GM19351 (cell line): Measurements from ENCODE around the gene VSIG10.
"Not testable (repeated sequence)": the region's sequence is repeated elsewhere in the genome, so short reads cannot be mapped to it uniquely, and the experiment has no call there.

Experiments used
- ATAC-seq: cut with Tn5 transposase; IDR thresholded peaks from one replicate; pipeline ENCODE4 v1.9.1; 2021; ENCODE audit warnings: mild to moderate bottlenecking, moderate library complexity; ENCODE audit not compliant: unreplicated experiment

The VSIG10 gene

GRCh38 chr12:118035190-118036041, 68.4 kb downstream of the VSIG10 start:
- peak; percentile 93 for ATAC-seq

DNA sequence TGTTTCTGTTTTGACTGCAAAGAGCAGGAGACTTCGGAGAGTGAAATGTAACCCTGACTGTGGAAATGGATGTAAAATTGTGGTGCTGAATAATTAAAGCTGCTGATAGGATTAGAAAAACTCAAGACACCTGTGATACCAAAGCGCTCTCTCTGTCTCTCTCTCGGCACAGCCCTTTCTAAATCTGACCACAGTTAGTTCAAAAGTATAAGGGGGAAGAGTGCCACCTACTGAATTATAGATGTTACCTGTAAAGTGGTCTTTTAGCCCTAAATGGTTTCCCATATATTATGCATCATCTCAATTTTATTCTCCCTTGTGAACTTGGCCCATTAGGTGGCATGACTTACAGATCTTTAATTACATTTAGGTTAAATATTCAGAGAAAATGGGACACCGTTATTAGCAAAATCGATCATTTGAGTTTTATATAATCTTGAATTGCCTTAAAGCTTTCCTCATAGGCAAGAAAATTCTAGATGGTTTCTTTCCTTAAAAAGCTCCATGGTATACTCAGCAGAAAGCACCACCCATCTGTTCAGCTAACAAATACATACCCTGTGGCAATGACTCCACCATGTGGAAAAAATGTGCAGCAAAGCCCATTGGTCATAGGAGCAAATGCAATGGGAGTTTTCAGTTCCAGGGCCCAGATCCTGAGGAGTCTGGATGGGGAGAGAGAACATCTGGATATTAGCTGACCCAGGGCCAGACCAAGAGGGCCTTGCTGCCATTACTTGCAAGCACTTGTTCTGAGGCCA, 69.2 kb downstream of the VSIG10 start:
- no peak for ATAC-seq

GRCh38 chr12:118033902-118034301, 69.9 kb downstream of the VSIG10 start:
- no peak for ATAC-seq

- ATAC-seq = no peak
Measured at GRCh38 chr12:118033323-118033722, 70.5 kb downstream of the VSIG10 start.

DNA sequence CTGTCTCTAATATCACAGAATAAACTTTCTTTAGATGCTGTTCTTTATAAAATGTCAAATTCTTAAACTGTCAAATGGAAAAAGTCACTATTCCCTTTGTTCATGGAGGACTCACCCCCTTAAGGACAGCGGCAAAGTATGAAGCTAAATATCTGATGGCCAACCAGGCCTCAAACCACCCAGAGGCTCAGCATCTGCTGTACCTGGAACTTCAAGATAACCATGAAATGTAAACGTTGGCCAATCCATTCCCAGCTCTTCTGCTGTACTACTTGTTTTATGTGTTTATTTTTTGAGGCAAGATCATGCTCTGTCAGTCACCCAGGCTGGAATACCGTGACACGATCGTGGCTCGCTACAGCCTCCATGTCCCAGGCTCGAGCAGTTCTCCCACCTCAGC, 71.6 kb downstream of the VSIG10 start:
- no peak for ATAC-seq

DNA sequence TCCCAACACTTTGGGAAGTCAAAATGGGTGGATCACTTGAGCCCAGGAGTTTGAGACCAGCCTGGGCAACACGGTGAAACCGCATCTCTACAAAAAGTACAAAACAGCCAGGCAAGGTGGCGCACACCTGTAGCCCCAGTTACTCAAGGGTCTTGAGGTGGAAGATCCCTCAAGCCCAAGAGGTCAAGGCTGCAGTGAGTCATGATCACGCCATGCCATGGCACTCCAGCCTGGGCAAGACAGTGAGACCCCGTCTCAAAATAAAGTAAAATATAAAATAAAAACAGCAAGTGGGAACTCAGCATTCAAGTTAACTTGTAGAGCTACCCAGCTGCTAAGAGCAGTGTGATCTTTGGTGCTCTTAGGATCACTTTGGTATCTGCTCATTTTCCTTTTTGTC, 74.6 kb downstream of the VSIG10 start:
- no peak for ATAC-seq

DNA sequence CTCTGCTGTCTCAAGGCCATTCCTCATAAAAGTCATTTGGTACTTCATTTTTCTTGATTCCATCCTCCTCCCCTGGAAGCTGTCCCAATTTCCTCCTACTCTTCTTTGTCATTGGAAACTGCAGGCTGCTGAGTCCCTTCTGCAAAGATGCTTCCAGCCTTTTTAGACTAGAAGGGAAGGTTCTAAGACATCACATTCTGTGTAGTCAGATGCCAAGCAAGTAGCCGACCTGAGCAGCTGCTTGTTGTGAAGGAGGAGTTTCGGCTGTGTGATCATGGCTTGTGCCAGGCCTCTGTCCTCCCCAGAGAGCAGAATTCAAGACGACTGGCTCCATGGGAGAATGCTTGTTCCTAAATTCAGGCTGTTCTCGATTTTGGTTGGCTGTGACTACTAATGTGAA, 78.6 kb downstream of the VSIG10 start:
- ATAC-seq = no peak

GRCh38 chr12:118023301-118023860, 80.4 kb downstream of the VSIG10 start:
- ATAC-seq = no peak

DNA sequence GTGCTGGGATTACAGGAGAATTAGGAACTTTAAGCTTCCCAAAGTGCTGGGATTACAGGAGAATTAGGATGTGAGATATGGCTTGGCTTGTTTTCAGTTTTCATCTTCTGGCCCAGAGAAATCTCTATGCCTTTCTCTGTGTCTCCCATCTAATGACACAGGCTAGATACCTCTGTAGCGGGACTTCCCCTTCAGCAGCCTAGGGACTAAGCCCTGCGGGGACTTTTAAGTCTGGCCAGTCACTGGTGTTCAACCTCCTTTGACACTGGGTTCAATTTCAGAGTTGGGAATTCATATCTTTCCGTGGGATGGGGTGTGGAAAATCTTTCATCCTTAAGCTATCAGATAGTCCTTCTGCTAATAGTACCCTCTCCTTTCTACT, 81.1 kb downstream of the VSIG10 start:
- ATAC-seq = no peak

GRCh38 chr12:118022097-118022727, 81.6 kb downstream of the VSIG10 start:
- ATAC-seq = not testable (repeated sequence)

DNA sequence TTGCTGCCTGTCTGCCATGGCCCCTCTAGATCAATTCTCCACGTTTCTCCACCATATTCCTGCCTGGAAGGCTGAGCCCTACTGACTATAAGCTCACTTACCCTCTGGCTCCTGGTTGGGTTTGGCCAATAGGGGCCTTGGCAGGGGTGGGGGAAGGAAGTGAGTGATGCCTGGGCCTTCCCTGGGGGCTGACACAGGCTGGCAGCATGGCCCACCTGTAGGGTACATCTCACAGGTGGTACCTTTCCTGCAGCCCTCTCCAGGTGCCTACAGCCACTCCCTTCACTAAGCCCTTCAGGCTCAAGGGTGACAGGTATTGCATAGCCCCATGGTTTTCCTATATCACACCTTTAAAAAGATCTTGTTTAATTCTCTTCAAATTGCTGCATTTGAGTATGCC, 83.8 kb downstream of the VSIG10 start:
- ATAC-seq = no peak

- ATAC-seq = no peak
Measured at GRCh38 chr12:118017926-118018325, 85.9 kb downstream of the VSIG10 start.

- ATAC-seq = peak; percentile 97
Measured at GRCh38 chr12:118016424-118017264, 87.2 kb downstream of the VSIG10 start, which contains the start of gene RFC5. TSS of gene RFC5 (plus strand) at chr12:118016703. CDS start at chr12:118016828, 125 bp downstream.

DNA sequence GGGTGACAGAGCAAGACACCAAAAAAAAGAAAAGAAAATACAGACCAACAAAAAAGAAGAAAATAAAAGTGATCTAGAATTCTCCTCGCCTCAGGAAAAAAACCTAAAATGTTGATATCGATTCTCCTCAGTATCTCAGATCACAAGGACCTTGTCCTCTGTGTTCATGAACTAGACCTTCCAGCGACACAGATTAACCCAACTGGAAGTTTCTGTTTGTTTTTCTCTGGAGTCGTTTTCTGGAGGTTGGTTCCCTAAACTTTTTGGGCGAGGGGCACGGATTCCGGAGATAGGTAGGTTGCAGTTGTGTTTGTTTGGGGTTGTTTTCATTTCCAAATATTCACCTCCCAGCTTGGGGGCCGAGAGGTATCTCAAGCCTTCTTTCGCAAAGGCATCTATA, 87.9 kb downstream of the VSIG10 start:
- no peak for ATAC-seq

DNA sequence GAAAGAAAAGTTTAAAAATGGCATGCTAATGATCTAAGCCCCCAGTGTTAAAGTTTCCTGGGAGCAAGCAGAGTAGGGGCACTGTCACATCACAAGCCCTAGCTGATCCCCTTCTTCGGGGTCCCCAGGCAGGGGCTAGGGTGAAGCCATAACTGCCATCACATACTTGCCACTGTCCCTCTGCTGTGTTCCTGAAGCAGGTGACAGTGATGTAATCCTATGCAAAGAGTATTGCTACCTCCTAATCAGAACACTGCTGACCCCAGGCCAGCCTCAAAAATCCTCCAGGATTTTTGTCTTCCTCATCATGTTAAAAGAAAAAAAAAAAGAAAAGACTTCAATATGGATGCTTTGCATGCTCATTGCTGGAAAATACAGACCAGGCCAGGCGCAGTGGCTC, 88.5 kb downstream of the VSIG10 start:
- no peak for ATAC-seq
